Omental fat pad (tissue), 4 donors: Measurements from ENCODE around the gene TYSND1. TPM values are rescaled to one million over a fixed set of nuclear protein-coding genes. Genes with fewer than 3 reads are reported as not detected.

ENCODE experiments used
- ATAC-seq: fragments of 150-250 bp; one replicate; pipeline ENCODE4 v1.9.1; 2016; ENCODE audit warnings: mild to moderate bottlenecking, moderate library complexity; ENCODE audit not compliant: low FRiP score
- DNase-seq: peaks from one replicate; pipeline ENCODE4 v3.0.0-alpha.2; 2019; ENCODE audit warnings: low spot score
- CTCF ChIP-seq, 3 donors: fragments of 450-650 bp; IDR thresholded peaks; one replicate each; pipeline ENCODE4 v1.5.1; 2016 to 2017; ENCODE audit warnings: antibody characterized with exemption in 3 of 3, mild to moderate bottlenecking in 3 of 3, moderate library complexity in 2 of 3
- total RNA-seq, 4 donors: library from RNA; depleted of rRNA; stranded (reverse); fragments of >200 nt; gene quantifications; one replicate each; pipeline ENCODE4 v1.1.0, GENCODE V29; 2016

Gene TYSND1
- 10 to 100 TPM; 10.7 to 20.3 (median 13.7) TPM for total RNA-seq

GRCh38 chr10:70146489-70147258 lies at the start of gene TYSND1:
TSS of gene TYSND1 (minus strand) at chr10:70146700. CDS start at chr10:70146586, 114 bp downstream.
- TF ChIP-seq CTCF (IDR thresholded peaks at IDR 0.05) = peak in 1 of 3 donors; percentile 6
- peak; percentile 95 for ATAC-seq

GRCh38 chr10:70193391-70193844 lies 46.9 kb upstream of the TYSND1 start:
- TF ChIP-seq CTCF (IDR thresholded peaks at IDR 0.05) = no peak
- ATAC-seq = peak; percentile 54
- no peak for DNase-seq

More at GRCh38 chr10:70146489-70147258, at the start of gene TYSND1:
- DNase-seq = peak; percentile 92

GRCh38 chr10:70192326-70192968 lies 45.9 kb upstream of the TYSND1 start:
- TF ChIP-seq CTCF (IDR thresholded peaks at IDR 0.05) = no peak
- DNase-seq = no peak
- ATAC-seq = peak; percentile 26

- no peak for TF ChIP-seq CTCF (IDR thresholded peaks at IDR 0.05)
- ATAC-seq = peak; percentile 85
- no peak for DNase-seq
Measured at GRCh38 chr10:70191972-70192305, 45.4 kb upstream of the TYSND1 start.

- TF ChIP-seq CTCF (IDR thresholded peaks at IDR 0.05) = no peak
- ATAC-seq (no peak), DNase-seq (no peak)
Measured at GRCh38 chr10:70191161-70191971, 44.9 kb upstream of the TYSND1 start.

- ATAC-seq = no peak
Measured at GRCh38 chr10:70190581-70190980, 44.1 kb upstream of the TYSND1 start.

More at GRCh38 chr10:70190581-70190980, 44.1 kb upstream of the TYSND1 start:
- DNase-seq = no peak
- TF ChIP-seq CTCF (IDR thresholded peaks at IDR 0.05) = no peak
